H1 (cell line): ENCODE results near the gene TEAD1. TPM values are rescaled to one million over a fixed set of nuclear protein-coding genes. Genes with fewer than 3 reads are reported as not detected.

ENCODE experiments used
- CTCF ChIA-PET: fragments of 300-600 bp; sonication (Branson Sonifier 250); formaldehyde crosslinking; loops from one replicate; lab custom pipeline; 2021; ENCODE audit not compliant: partially characterized antibody; lab: Charles Lee
- POLR2A ChIA-PET: fragments of 300-600 bp; sonication (Branson Sonifier 250); formaldehyde crosslinking; loops from one replicate; lab custom pipeline; 2021; ENCODE audit warnings: inconsistent platforms; ENCODE audit not compliant: partially characterized antibody; lab: Charles Lee
- DNase-seq, 2 experiments: peaks; one replicate each; pipeline versions ENCODE4 v3.0.0 to v3.0.0-alpha.2; 2010 to 2022; ENCODE audit warnings: low spot score in 2 of 2, low read depth in 1 of 2, mixed read lengths in 1 of 2
- FAIRE-seq: peaks from 2 replicates; lab custom pipeline; 2011; peaks lifted over from hg19 to GRCh38; lab: Jason Lieb, UNC
- H2AFZ ChIP-seq: 2 replicates; pipeline ENCODE4 v1.8.1; 2012; ENCODE audit warnings: low read length, inconsistent platforms
- H2AK5ac ChIP-seq: 2 replicates; pipeline ENCODE4 v1.6.1; 2013; ENCODE audit warnings: low read depth, low read length
- H2BK120ac ChIP-seq: replicated peaks from 2 replicates; pipeline ENCODE3; 2013; ENCODE audit warnings: low read depth, low read length, inconsistent platforms
- H2BK12ac ChIP-seq: 2 replicates; pipeline ENCODE4 v1.6.1; 2013; ENCODE audit warnings: low read depth, low read length
- H2BK15ac ChIP-seq: 2 replicates; pipeline ENCODE4 v1.6.1; 2013; ENCODE audit warnings: low read length
- H2BK20ac ChIP-seq: 2 replicates; pipeline ENCODE4 v1.6.1; 2013; ENCODE audit warnings: low read length
- H2BK5ac ChIP-seq: 2 replicates; pipeline ENCODE4 v1.6.1; 2013; ENCODE audit warnings: low read depth, low read length
- H3K14ac ChIP-seq: 2 replicates; pipeline ENCODE4 v1.6.1; 2013; ENCODE audit warnings: inconsistent platforms; ENCODE audit not compliant: insufficient read length
- H3K18ac ChIP-seq: 2 replicates; pipeline ENCODE4 v1.6.1; 2013; ENCODE audit warnings: low read length; ENCODE audit errors: extremely low read depth
- H3K23ac ChIP-seq: 2 replicates; pipeline ENCODE4 v1.6.1; 2013; ENCODE audit warnings: inconsistent platforms; ENCODE audit not compliant: insufficient read length
- H3K23me2 ChIP-seq: 2 replicates; pipeline ENCODE4 v1.6.1; 2013; ENCODE audit warnings: low read depth, low read length
- H3K27ac ChIP-seq: 2 replicates; pipeline ENCODE4 v1.6.1; 2011; ENCODE audit warnings: low read depth, low read length, inconsistent platforms
- H3K27me3 ChIP-seq, 4 experiments: replicated peaks in 1 of 4; 1 replicate in 1 of 4; 2 replicates in 3 of 4; pipeline versions ENCODE4 v1.6.1 to v1.8.1; 2011 to 2013; ENCODE audit warnings: low read length in 3 of 4, mild to moderate bottlenecking in 3 of 4, inconsistent platforms in 2 of 4, mixed read lengths in 2 of 4, moderate library complexity in 1 of 4; ENCODE audit not compliant: control insufficient read depth in 3 of 4, insufficient read depth in 3 of 4; ENCODE audit errors: extremely low read depth in 1 of 4
- H3K36me3 ChIP-seq, 4 experiments: 2 replicates each; pipeline versions ENCODE4 v1.6.1 to v1.8.1; 2011 to 2013; ENCODE audit warnings: mild to moderate bottlenecking in 4 of 4, low read length in 3 of 4, moderate library complexity in 2 of 4, control low read depth in 1 of 4, inconsistent platforms in 1 of 4; ENCODE audit not compliant: insufficient read depth in 4 of 4, control insufficient read depth in 2 of 4
- H3K4ac ChIP-seq: replicated peaks from 2 replicates; pipeline ENCODE3; 2013; ENCODE audit warnings: low read length, low read depth, mixed read lengths, inconsistent platforms; ENCODE audit not compliant: insufficient read length
- H3K4me1 ChIP-seq, 4 experiments: replicated peaks in 1 of 4; 1 replicate in 1 of 4; 2 replicates in 3 of 4; pipeline versions ENCODE4 v1.6.1 to v1.8.1; 2011 to 2013; ENCODE audit warnings: low read length in 3 of 4, inconsistent platforms in 2 of 4, mixed read lengths in 1 of 4; ENCODE audit not compliant: insufficient read depth in 4 of 4, control insufficient read depth in 3 of 4
- H3K4me2 ChIP-seq, 2 experiments: 2 replicates each; pipeline versions ENCODE4 v1.6.1 to v1.8.1; 2011 to 2013; ENCODE audit warnings: low read depth in 2 of 2, low read length in 2 of 2, control low read depth in 1 of 2, inconsistent platforms in 1 of 2, mild to moderate bottlenecking in 1 of 2; ENCODE audit not compliant: insufficient read depth in 1 of 2
- H3K4me3 ChIP-seq, 4 experiments: fragments of 200-600, 300-600 bp in 1 of 4; sonication (generic), shearing (Covaris generic), sonication (Bioruptor Twin) in 1 of 4; 2 replicates each; pipeline versions ENCODE4 v1.5.1 to v1.8.1; 2011 to 2016; ENCODE audit warnings: low read length in 4 of 4, low read depth in 3 of 4, control low read depth in 2 of 4, inconsistent platforms in 2 of 4, mild to moderate bottlenecking in 2 of 4, mixed read lengths in 1 of 4, moderate library complexity in 1 of 4; ENCODE audit not compliant: insufficient read depth in 2 of 4; ENCODE audit errors: extremely low read depth in 1 of 4
- H3K56ac ChIP-seq: replicated peaks from 2 replicates; pipeline ENCODE3; 2013; ENCODE audit warnings: low read depth, mild to moderate bottlenecking, mixed read lengths, low read length, inconsistent platforms; ENCODE audit not compliant: insufficient read length
- H3K79me1 ChIP-seq: 2 replicates; pipeline ENCODE4 v1.6.1; 2013; ENCODE audit warnings: low read depth, low read length, control low read depth
- H3K79me2 ChIP-seq, 2 experiments: 2 replicates each; pipeline versions ENCODE4 v1.6.1 to v1.8.1; 2012 to 2013; ENCODE audit warnings: low read length in 2 of 2, mild to moderate bottlenecking in 2 of 2, inconsistent platforms in 1 of 2; ENCODE audit not compliant: insufficient read depth in 2 of 2, control insufficient read depth in 1 of 2
- H3K9ac ChIP-seq, 4 experiments: replicated peaks in 1 of 4; 1 replicate in 1 of 4; 2 replicates in 3 of 4; pipeline versions ENCODE4 v1.6.1 to v1.8.1; 2011 to 2013; ENCODE audit warnings: low read depth in 3 of 4, low read length in 3 of 4, control low read depth in 2 of 4, mild to moderate bottlenecking in 2 of 4, moderate library complexity in 2 of 4, inconsistent platforms in 1 of 4; ENCODE audit errors: extremely low read depth in 1 of 4
- H3K9me3 ChIP-seq, 2 experiments: 2 replicates each; pipeline versions ENCODE4 v1.6.1 to v1.8.1; 2012 to 2013; ENCODE audit warnings: mild to moderate bottlenecking in 2 of 2, moderate library complexity in 2 of 2, control low read depth in 1 of 2, inconsistent platforms in 1 of 2, low read depth in 1 of 2, low read length in 1 of 2, mixed read lengths in 1 of 2; ENCODE audit not compliant: insufficient read depth in 2 of 2
- H4K20me1 ChIP-seq, 2 experiments: replicated peaks in 1 of 2; 2 replicates each; pipeline versions ENCODE3 to v1.8.1; 2011 to 2013; ENCODE audit warnings: inconsistent platforms in 2 of 2, low read length in 2 of 2, mild to moderate bottlenecking in 1 of 2; ENCODE audit not compliant: insufficient read depth in 2 of 2, control insufficient read depth in 1 of 2
- H4K5ac ChIP-seq: 2 replicates; pipeline ENCODE4 v1.6.1; 2013; ENCODE audit warnings: low read length, low read depth, mixed read lengths, inconsistent platforms; ENCODE audit not compliant: insufficient read length
- H4K8ac ChIP-seq: 2 replicates; pipeline ENCODE4 v1.8.0; 2013; ENCODE audit warnings: mild to moderate bottlenecking, moderate library complexity, low read length, inconsistent platforms; ENCODE audit not compliant: insufficient read depth; ENCODE audit errors: extremely low read depth
- H4K91ac ChIP-seq: replicated peaks from 2 replicates; pipeline ENCODE3; 2013; ENCODE audit warnings: low read length, mixed read lengths, inconsistent platforms; ENCODE audit not compliant: insufficient read length
- BACH1 ChIP-seq: IDR thresholded peaks from 2 replicates; pipeline ENCODE4 v1.6.1; 2012; ENCODE audit warnings: low read length, improper control_type of control experiment
- GTF2F1 ChIP-seq: IDR thresholded peaks from 2 replicates; pipeline ENCODE4 v1.6.1; 2012; ENCODE audit warnings: low read depth, low read length, improper control_type of control experiment, borderline replicate concordance
- KDM5A ChIP-seq: fragments of 200-600 bp; IDR thresholded peaks from 2 replicates; pipeline ENCODE4 v1.7.1; 2012; ENCODE audit warnings: mild to moderate bottlenecking, low read length, inconsistent platforms, mixed read lengths
- SP2 ChIP-seq: IDR thresholded peaks from 2 replicates; pipeline ENCODE4 v1.6.1; 2012; ENCODE audit warnings: mild to moderate bottlenecking, low read length, inconsistent platforms
- WGBS, 2 experiments: shearing (Covaris generic) in 1 of 2; methylation state at CpG; one replicate each; pipeline versions ENCODE4 v1.1.6 to v1.1.7; 2013 to 2015; ENCODE audit warnings: low lambda C conversion rate in 2 of 2, mixed read lengths in 2 of 2, inconsistent platforms in 1 of 2, low coverage in 1 of 2, missing lambda C conversion rate in 1 of 2; ENCODE audit not compliant: insufficient replicate concordance in 2 of 2, insufficient coverage in 1 of 2, insufficient read length in 1 of 2; ENCODE audit errors: extremely low coverage in 1 of 2, missing lambda C conversion rate in 1 of 2; 5-methylcytosine and 5-hydroxymethylcytosine counted together
- polyA plus RNA-seq, 7 experiments: library from polyadenylated mRNA; depleted of rRNA in 3 of 7; stranded (reverse) in 5 of 7; unstranded in 2 of 7; fragments of >200 nt in 5 of 7; fragments of 200-250 nt in 2 of 7; gene quantifications; 1 replicate in 5 of 7; 2 replicates in 1 of 7; 4 replicates in 1 of 7; pipeline versions ENCODE4 v1.2.1 to v1.2.3, GENCODE V29; 2011 to 2013; ENCODE audit warnings: missing spikeins in 2 of 7, mixed read lengths in 2 of 7
- total RNA-seq: library from RNA; stranded (reverse); fragmentation: NEBNext Ultra II Directional; extraction: Animal tissue kit (Norgen Biotek cat#: 25700); gene quantifications from 2 replicates; pipeline ENCODE4 v1.2.1, GENCODE V29; 2021

The TEAD1 gene
- total and polyA plus RNA-seq, 2 of the 8 experiments (the other 6 are each of a cell fraction or from before 2014, with no cell fraction given), result 15.6 to 67.4 TPM

DNA sequence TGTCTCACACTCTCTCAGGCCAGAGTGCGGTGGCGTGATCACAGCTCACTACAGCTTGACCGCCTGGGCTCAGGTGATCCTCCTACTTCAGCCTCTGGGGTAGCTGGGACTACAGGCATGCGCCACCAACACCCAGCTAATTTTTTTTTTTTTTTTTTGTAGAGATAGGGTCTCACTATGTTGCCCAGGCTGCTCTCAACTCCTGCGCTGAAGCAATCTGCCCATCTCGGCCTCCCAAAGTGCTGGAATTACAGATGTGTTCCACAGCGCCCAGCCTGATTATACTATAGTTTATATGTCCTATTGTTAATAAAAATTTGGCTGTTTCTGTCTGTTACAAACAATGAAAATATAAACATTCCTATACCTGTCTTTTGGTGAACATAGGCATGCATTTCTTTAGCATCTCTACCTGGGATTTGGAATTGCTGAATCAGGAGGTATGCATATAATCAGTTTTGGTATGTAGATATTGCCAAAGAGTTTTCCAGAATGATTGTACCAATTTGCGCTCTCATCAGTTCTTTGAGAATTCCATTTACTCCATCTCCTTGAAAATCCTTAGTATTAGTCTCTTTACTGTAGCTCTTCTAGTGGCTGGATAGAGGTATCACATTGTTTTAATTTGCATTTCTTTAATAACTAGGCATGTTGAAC lies 78.8 kb downstream of the TEAD1 start:
- H4K20me1 ChIP-seq, result peaks cover 0 to 36% of the 10 kb centered on the region in 2 experiments
- TF ChIP-seq BACH1 (no peak), GTF2F1 (no peak), SP2 (no peak), KDM5A (no peak)

More for the DNA sequence above, 78.8 kb downstream of the TEAD1 start:
- Histone ChIP-seq H3K79me2 (peaks cover 2 to 95% of the 10 kb centered on the region in 2 experiments), H3K79me1 (peaks cover 24% of the 10 kb centered on the region), H2BK5ac (no peak overlapping the region), H2AK5ac (no peak overlapping the region), H2AFZ (no peak overlapping the region), H3K23ac (no peak overlapping the region), H3K4me2 (no peak overlapping the region), H2BK15ac (no peak overlapping the region), H3K4ac (no peak overlapping the region), H2BK12ac (no peak overlapping the region), H4K8ac (no peak overlapping the region), H3K36me3 (no peaks in the 10 kb centered on the region), H2BK20ac (no peak overlapping the region), H3K9me3 (no peaks in the 10 kb centered on the region), H3K27me3 (no peaks in the 10 kb centered on the region), H3K14ac (no peak overlapping the region), H3K18ac (no peak overlapping the region), H4K5ac (no peak overlapping the region), H3K23me2 (no peaks in the 10 kb centered on the region), H3K4me3 (no peak overlapping the region), H2BK120ac (no peak overlapping the region), H3K4me1 (peaks cover 3 to 35% (median 23%) of the 10 kb centered on the region in 4 experiments), H3K9ac (no peak overlapping the region), H3K27ac (no peak overlapping the region), H3K56ac (no peak overlapping the region), H4K91ac (no peak overlapping the region)
- POLR2A ChIA-PET, result interaction anchor here (0.6 to 1.3 kb wide), 2 partner anchors 9 to 40 kb away, joined by 3 to 4 read pairs; no protein-coding TSS in a partner anchor
- DNase-seq (no peak), FAIRE-seq (no peak)
- WGBS, 2 experiments, result 89% methylated on average over 5 of the region's 8 CpGs; no CpG with 5 or more reads in 1 of the 2 experiments
- CTCF ChIA-PET, result interaction anchor here (0.6 to 1.5 kb wide), 10 partner anchors 9 to 405 kb away, joined by 3 to 5 read pairs (median 4); no protein-coding TSS in a partner anchor
